Caco-2 (cell line): ENCODE data around the gene ADCY1. TPM values are rescaled to one million over a fixed set of nuclear protein-coding genes. Genes with fewer than 3 reads are reported as not detected.

Experiments
- BruUV-seq: library from RNA; stranded (reverse); fragments of 400-500 nt; replicated peaks from 2 replicates; lab custom pipeline; 2021; lab: Mats Ljungman, UMichigan
- CTCF ChIA-PET: fragments of 300-600 bp; sonication (Branson Sonifier 250); formaldehyde crosslinking; loops from one replicate; lab custom pipeline; 2022; ENCODE audit warnings: antibody characterized with exemption; lab: Charles Lee
- POLR2A ChIA-PET: fragments of 300-600 bp; sonication (Branson Sonifier 250); formaldehyde crosslinking; loops from one replicate; lab custom pipeline; 2022; ENCODE audit warnings: antibody characterized with exemption; lab: Charles Lee
- DNase-seq, 2 experiments: peaks; one replicate each; pipeline versions ENCODE4 v3.0.0 to v3.0.0-alpha.2; 2020 to 2022
- H3K27me3 ChIP-seq: replicated peaks from 2 replicates; pipeline ENCODE4 v1.6.0; 2011; ENCODE audit warnings: low read length; ENCODE audit not compliant: control insufficient read depth, insufficient read depth
- H3K36me3 ChIP-seq: 2 replicates; pipeline ENCODE4 v1.5.1; 2011; ENCODE audit warnings: low read length; ENCODE audit not compliant: control insufficient read depth, insufficient read depth
- H3K4me1 ChIP-seq: fragments of 250-450 bp; sonication (Bioruptor Pico); 2 replicates; pipeline ENCODE4 v1.5.1; 2020; ENCODE audit warnings: mild to moderate bottlenecking
- H3K4me3 ChIP-seq: 2 replicates; pipeline ENCODE4 v1.5.1; 2011; ENCODE audit warnings: low read depth, mild to moderate bottlenecking, control low read depth, low read length
- H3K9me3 ChIP-seq: fragments of 250-450 bp; sonication (Bioruptor Pico); 2 replicates; pipeline ENCODE4 v1.5.1; 2020; ENCODE audit warnings: mild to moderate bottlenecking, moderate library complexity
- H3K27ac Mint-ChIP-seq: one replicate; pipeline ENCODE4 v1.8.0; 2022; ENCODE audit warnings: mixed read lengths; ENCODE audit not compliant: unreplicated experiment
- H3K27me3 Mint-ChIP-seq: one replicate; pipeline ENCODE4 v1.8.0; 2022; ENCODE audit warnings: mixed read lengths; ENCODE audit not compliant: insufficient read depth, unreplicated experiment
- H3K36me3 Mint-ChIP-seq: one replicate; pipeline ENCODE4 v1.8.0; 2022; ENCODE audit warnings: mild to moderate bottlenecking, mixed read lengths; ENCODE audit not compliant: insufficient read depth, unreplicated experiment
- H3K4me1 Mint-ChIP-seq: one replicate; pipeline ENCODE4 v1.8.0; 2022; ENCODE audit warnings: low read depth, mixed read lengths; ENCODE audit not compliant: unreplicated experiment
- H3K4me3 Mint-ChIP-seq: one replicate; pipeline ENCODE4 v1.8.0; 2022; ENCODE audit warnings: mild to moderate bottlenecking, moderate library complexity, mixed read lengths; ENCODE audit not compliant: unreplicated experiment
- H3K9me3 Mint-ChIP-seq: one replicate; pipeline ENCODE4 v1.8.0; 2022; ENCODE audit warnings: mixed read lengths; ENCODE audit not compliant: unreplicated experiment
- intact Hi-C: fragments of 100-400 bp; cut with micrococcal nuclease; formaldehyde crosslinking; loops from one replicate; pipeline ENCODE4 v1.10.0; 2022; ENCODE audit not compliant: unreplicated experiment
- total RNA-seq: library from RNA; stranded (reverse); gene quantifications from 2 replicates; pipeline ENCODE4 v1.2.3, GENCODE V29; 2022
- TF ChIP-seq, protein P1 (sequence below), 2 experiments: fragments of 200-600 bp in 1 of 2; IDR thresholded peaks; 1 replicate in 1 of 2; 2 replicates in 1 of 2; pipeline versions ENCODE4 v1.5.1 to v1.8.0; 2011 to 2022; ENCODE audit warnings: antibody characterized with exemption in 1 of 2, control low read depth in 1 of 2, inconsistent platforms in 1 of 2, low read depth in 1 of 2, low read length in 1 of 2, mild to moderate bottlenecking in 1 of 2, moderate library complexity in 1 of 2; ENCODE audit not compliant: insufficient read depth in 1 of 2, severe bottlenecking in 1 of 2, unreplicated experiment in 1 of 2

The ADCY1 gene
- total RNA-seq, 1 experiment from 2014 or later, result 2.9 TPM

- Mint-ChIP-seq H3K27me3 (no peaks in the 10 kb centered on the region), H3K9me3 (peaks cover 53% of the 10 kb centered on the region), H3K4me3 (no peak overlapping the region), H3K4me1 (no peaks in the 10 kb centered on the region), H3K36me3 (no peaks in the 10 kb centered on the region), H3K27ac (no peak overlapping the region)
- Histone ChIP-seq H3K9me3 (peaks cover 3% of the 10 kb centered on the region), H3K4me1 (no peaks in the 10 kb centered on the region), H3K27me3 (no peaks in the 10 kb centered on the region), H3K36me3 (no peaks in the 10 kb centered on the region), H3K4me3 (no peak overlapping the region)
- BruUV-seq, result no TSS peak
- ChIA-PET POLR2A (no interaction called here), CTCF (no interaction called here)
- TF ChIP-seq, protein P1, sequence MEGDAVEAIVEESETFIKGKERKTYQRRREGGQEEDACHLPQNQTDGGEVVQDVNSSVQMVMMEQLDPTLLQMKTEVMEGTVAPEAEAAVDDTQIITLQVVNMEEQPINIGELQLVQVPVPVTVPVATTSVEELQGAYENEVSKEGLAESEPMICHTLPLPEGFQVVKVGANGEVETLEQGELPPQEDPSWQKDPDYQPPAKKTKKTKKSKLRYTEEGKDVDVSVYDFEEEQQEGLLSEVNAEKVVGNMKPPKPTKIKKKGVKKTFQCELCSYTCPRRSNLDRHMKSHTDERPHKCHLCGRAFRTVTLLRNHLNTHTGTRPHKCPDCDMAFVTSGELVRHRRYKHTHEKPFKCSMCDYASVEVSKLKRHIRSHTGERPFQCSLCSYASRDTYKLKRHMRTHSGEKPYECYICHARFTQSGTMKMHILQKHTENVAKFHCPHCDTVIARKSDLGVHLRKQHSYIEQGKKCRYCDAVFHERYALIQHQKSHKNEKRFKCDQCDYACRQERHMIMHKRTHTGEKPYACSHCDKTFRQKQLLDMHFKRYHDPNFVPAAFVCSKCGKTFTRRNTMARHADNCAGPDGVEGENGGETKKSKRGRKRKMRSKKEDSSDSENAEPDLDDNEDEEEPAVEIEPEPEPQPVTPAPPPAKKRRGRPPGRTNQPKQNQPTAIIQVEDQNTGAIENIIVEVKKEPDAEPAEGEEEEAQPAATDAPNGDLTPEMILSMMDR (IDR thresholded peaks at IDR 0.05; ENCODE audit: insufficient read depth in 1 of 2, low read depth in 1 of 2, low read length in 1 of 2, severe bottlenecking in 1 of 2, unreplicated experiment in 1 of 2), result no peak
- intact Hi-C loops, result no loop called here
- DNase-seq, result no peak
These were observed 36.6 kb downstream of the ADCY1 start for GRCh38 chr7:45610660-45611299.

DNA sequence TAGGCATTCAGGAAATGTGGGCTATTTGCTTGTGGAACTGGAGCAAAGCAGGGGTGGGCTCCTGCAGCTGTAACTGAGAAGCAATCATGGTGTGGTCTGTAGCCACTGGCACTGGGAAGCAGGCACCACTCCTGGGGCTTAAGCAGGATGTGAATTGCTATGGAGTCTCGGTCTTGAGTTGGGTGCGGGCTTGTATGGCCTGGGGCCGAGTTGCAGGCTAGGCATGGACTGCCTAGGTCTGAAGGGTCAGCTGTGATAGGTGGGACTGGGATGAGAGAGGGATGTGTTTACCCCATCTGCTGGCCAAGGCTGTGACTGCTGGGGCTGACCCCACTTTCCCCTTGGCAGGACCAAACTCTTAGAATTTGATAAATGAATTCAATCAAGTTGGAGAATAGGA, 43.0 kb downstream of the ADCY1 start:
- Histone ChIP-seq H3K4me3 (no peak overlapping the region), H3K4me1 (no peaks in the 10 kb centered on the region), H3K27me3 (no peaks in the 10 kb centered on the region), H3K9me3 (peaks cover 9% of the 10 kb centered on the region), H3K36me3 (no peaks in the 10 kb centered on the region)
- TF ChIP-seq, protein P1 (IDR thresholded peaks at IDR 0.05; ENCODE audit: insufficient read depth in 1 of 2, low read depth in 1 of 2, low read length in 1 of 2, severe bottlenecking in 1 of 2, unreplicated experiment in 1 of 2), result no peak
- peaks cover 58% of the 10 kb centered on the region for H3K9me3 Mint-ChIP-seq
- intact Hi-C loops, result no loop called here
- H3K4me1 Mint-ChIP-seq, result no peaks in the 10 kb centered on the region
- ChIA-PET CTCF (no interaction called here), POLR2A (no interaction called here)
- H3K27me3 Mint-ChIP-seq, result no peaks in the 10 kb centered on the region
- no peak overlapping the region for H3K4me3 Mint-ChIP-seq
- no TSS peak for BruUV-seq
- no peaks in the 10 kb centered on the region for H3K36me3 Mint-ChIP-seq
- no peak for DNase-seq
- no peak overlapping the region for H3K27ac Mint-ChIP-seq

DNA sequence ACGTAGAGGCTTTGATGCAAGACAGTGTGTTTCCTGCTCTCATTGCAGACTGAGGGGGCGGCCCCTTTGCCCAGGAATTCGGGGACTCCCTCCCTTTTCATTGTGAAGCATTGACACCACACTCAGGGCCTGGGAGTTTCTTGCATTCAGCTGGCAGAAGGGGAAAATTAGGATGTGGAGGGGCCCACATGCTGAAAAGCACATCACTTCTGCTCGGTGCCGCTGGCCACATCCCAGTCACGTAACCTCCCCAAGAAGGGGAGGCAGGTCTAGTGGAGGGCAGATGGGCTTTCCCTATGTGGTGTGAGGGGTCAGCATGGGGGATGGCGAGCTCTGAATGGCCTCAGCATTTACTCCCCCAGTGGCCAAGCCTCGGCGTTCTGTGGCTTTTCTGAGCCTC, 47.9 kb downstream of the ADCY1 start:
- no peaks in the 10 kb centered on the region for H3K27me3 Mint-ChIP-seq
- TF ChIP-seq, protein P1 (IDR thresholded peaks at IDR 0.05; ENCODE audit: insufficient read depth in 1 of 2, low read depth in 1 of 2, low read length in 1 of 2, severe bottlenecking in 1 of 2, unreplicated experiment in 1 of 2), result no peak
- Histone ChIP-seq H3K4me1 (0 out of 2 replicates have a peak, but pooled peaks cover 7% of the 10 kb centered on the region), H3K27me3 (no peaks in the 10 kb centered on the region), H3K9me3 (peaks cover 6% of the 10 kb centered on the region), H3K36me3 (no peaks in the 10 kb centered on the region), H3K4me3 (no peak overlapping the region)
- no peak overlapping the region for H3K4me3 Mint-ChIP-seq
- no peak overlapping the region for H3K27ac Mint-ChIP-seq
- no peaks in the 10 kb centered on the region for H3K36me3 Mint-ChIP-seq
- ChIA-PET CTCF (no interaction called here), POLR2A (no interaction called here)
- intact Hi-C loops, result no loop called here
- DNase-seq, result no peak
- H3K4me1 Mint-ChIP-seq, result peaks cover 18% of the 10 kb centered on the region
- BruUV-seq, result no TSS peak
- H3K9me3 Mint-ChIP-seq, result peaks cover 23% of the 10 kb centered on the region
